NT2/D1 (cell line): ENCODE data around the gene UBAP1L.

Source experiments
- YY1 ChIP-seq: IDR thresholded peaks from 2 replicates; pipeline ENCODE4 v1.6.1; 2011; ENCODE audit not compliant: insufficient read length, insufficient read depth
- ZNF274 ChIP-seq: IDR thresholded peaks from 2 replicates; pipeline ENCODE4 v1.6.1; 2011; ENCODE audit warnings: mild to moderate bottlenecking, low read depth, low read length

DNA sequence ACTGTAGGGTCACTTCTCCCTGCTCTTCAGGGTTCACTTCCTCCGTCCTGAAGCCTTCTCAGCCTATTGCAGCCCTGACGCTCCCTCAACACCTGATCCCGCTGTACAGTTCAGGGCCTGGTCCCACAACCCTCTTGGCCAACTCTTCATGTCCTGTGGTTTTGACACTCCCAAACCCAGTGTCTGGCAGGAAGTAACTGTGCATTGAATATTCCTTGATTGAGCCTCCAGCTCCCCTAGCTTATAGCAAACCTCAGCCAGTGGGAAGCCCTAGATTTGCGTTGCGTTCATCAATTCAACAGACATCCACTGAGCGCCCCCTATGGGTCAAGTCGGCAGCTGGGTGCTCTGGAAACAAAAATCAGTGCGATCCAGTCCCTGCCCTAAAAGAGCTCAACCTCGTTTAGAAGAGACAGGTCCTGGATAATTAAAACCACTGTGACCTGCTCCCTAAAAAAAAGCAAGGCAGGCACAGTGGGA is 13.5 kb downstream of the UBAP1L start:
- TF ChIP-seq YY1: no peak
- no peak for TF ChIP-seq ZNF274
